K562 (cell line): ENCODE data around the gene TCFL5.

Source experiments
- CBX2 ChIP-seq: fragments of 200-600 bp; sonication (generic); IDR thresholded peaks from one replicate; pipeline ENCODE4 v1.6.1; 2012; ENCODE audit warnings: mild to moderate bottlenecking, low read length, inconsistent platforms; ENCODE audit not compliant: insufficient read depth, poor library complexity, severe bottlenecking
- CTCF ChIP-seq, 3 experiments: IDR thresholded peaks in 2 of 3; conservative IDR thresholded peaks in 1 of 3; 2 replicates each; pipeline ENCODE4 v1.5.1; 2011 to 2012; ENCODE audit warnings: low read length in 3 of 3, mild to moderate bottlenecking in 3 of 3, control low read depth in 2 of 3, improper control_type of control experiment in 1 of 3, inconsistent platforms in 1 of 3, low read depth in 1 of 3, mixed read lengths in 1 of 3, moderate library complexity in 1 of 3; ENCODE audit not compliant: insufficient read depth in 2 of 3
- E2F3 ChIP-seq: fragments of 250-450 bp; sonication (Bioruptor Pico); IDR thresholded peaks from 2 replicates; pipeline ENCODE4 v1.4.0; 2020; ENCODE audit warnings: mild to moderate bottlenecking
- KDM1A ChIP-seq, 2 experiments: fragments of 450-650 bp; IDR thresholded peaks; 2 replicates each; pipeline ENCODE4 v1.6.1; 2016; ENCODE audit warnings: mild to moderate bottlenecking in 2 of 2
- SMARCA5 ChIP-seq: fragments of 450-650 bp; IDR thresholded peaks from 2 replicates; pipeline ENCODE4 v1.6.1; 2016
- SMARCC2 ChIP-seq: fragments of 450-650 bp; IDR thresholded peaks from 2 replicates; pipeline ENCODE4 v1.6.1; 2017; ENCODE audit warnings: antibody characterized with exemption, moderate library complexity, mild to moderate bottlenecking, low read depth
- ZZZ3 ChIP-seq: fragments of 450-650 bp; IDR thresholded peaks from 2 replicates; pipeline ENCODE4 v1.6.1; 2016; ENCODE audit warnings: antibody characterized with exemption, mild to moderate bottlenecking, moderate library complexity
- TF ChIP-seq, protein P1 (sequence below), 2 experiments: fragments of 450-650 bp; formaldehyde crosslinking in 1 of 2; IDR thresholded peaks; 2 replicates each; pipeline versions ENCODE4 v1.4.0 to v1.6.1; 2014 to 2020; ENCODE audit warnings: mild to moderate bottlenecking in 2 of 2, borderline replicate concordance in 1 of 2, low read depth in 1 of 2

GRCh38 chr20:62889411-62889810 is 27.8 kb upstream of the TCFL5 start:
- no peak for TF ChIP-seq CTCF (IDR thresholded peaks at IDR 0.05 in 2 of 3, conservative IDR thresholded peaks at IDR 0.05 in 1 of 3; ENCODE audit: insufficient read depth in 2 of 3, low read depth in 1 of 3, low read length in 3 of 3)
- no peak for TF ChIP-seq ZZZ3
- TF ChIP-seq SMARCC2, result no peak
- TF ChIP-seq, protein P1, sequence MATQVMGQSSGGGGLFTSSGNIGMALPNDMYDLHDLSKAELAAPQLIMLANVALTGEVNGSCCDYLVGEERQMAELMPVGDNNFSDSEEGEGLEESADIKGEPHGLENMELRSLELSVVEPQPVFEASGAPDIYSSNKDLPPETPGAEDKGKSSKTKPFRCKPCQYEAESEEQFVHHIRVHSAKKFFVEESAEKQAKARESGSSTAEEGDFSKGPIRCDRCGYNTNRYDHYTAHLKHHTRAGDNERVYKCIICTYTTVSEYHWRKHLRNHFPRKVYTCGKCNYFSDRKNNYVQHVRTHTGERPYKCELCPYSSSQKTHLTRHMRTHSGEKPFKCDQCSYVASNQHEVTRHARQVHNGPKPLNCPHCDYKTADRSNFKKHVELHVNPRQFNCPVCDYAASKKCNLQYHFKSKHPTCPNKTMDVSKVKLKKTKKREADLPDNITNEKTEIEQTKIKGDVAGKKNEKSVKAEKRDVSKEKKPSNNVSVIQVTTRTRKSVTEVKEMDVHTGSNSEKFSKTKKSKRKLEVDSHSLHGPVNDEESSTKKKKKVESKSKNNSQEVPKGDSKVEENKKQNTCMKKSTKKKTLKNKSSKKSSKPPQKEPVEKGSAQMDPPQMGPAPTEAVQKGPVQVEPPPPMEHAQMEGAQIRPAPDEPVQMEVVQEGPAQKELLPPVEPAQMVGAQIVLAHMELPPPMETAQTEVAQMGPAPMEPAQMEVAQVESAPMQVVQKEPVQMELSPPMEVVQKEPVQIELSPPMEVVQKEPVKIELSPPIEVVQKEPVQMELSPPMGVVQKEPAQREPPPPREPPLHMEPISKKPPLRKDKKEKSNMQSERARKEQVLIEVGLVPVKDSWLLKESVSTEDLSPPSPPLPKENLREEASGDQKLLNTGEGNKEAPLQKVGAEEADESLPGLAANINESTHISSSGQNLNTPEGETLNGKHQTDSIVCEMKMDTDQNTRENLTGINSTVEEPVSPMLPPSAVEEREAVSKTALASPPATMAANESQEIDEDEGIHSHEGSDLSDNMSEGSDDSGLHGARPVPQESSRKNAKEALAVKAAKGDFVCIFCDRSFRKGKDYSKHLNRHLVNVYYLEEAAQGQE (IDR thresholded peaks at IDR 0.05; ENCODE audit: borderline replicate concordance), result no peak
- TF ChIP-seq, protein P1 (CRISPR knock-in tag; IDR thresholded peaks at IDR 0.05; ENCODE audit: low read depth), result no peak
- TF ChIP-seq KDM1A (IDR thresholded peaks at IDR 0.05), result no peak
- TF ChIP-seq E2F3 (CRISPR knock-in tag), result no peak
- no peak for TF ChIP-seq CBX2
- no peak for TF ChIP-seq SMARCA5
